Upper lobe of left lung (tissue), 6 donors: ENCODE data around the gene PTPRC. TPM values are rescaled to one million over a fixed set of nuclear protein-coding genes. Genes with fewer than 3 reads are reported as not detected.

Experiments
- ATAC-seq, 2 donors: fragments of 200-7000 bp; cut with Tn5 transposase; one replicate each; pipeline ENCODE4 v1.9.1; 2022; ENCODE audit warnings: mild to moderate bottlenecking in 2 of 2, moderate library complexity in 2 of 2; ENCODE audit not compliant: low FRiP score in 2 of 2
- DNase-seq, 2 donors: peaks; one replicate each; pipeline ENCODE4 v3.0.0-alpha.2; 2019 to 2020
- H3K27ac ChIP-seq, 4 donors: fragments of 200-600 bp; sonication (generic); one replicate each; pipeline ENCODE4 v1.5.1; 2016 to 2019
- H3K27me3 ChIP-seq, 4 donors: fragments of 200-600 bp; sonication (generic); one replicate each; pipeline ENCODE4 v1.5.1; 2017 to 2019
- H3K36me3 ChIP-seq, 4 donors: fragments of 200-600 bp; sonication (generic); one replicate each; pipeline ENCODE4 v1.5.1; 2016 to 2019
- H3K4me1 ChIP-seq, 4 donors: fragments of 200-600 bp; sonication (generic); one replicate each; pipeline ENCODE4 v1.5.1; 2018 to 2019
- H3K4me3 ChIP-seq, 4 donors: fragments of 200-600 bp; sonication (generic); one replicate each; pipeline ENCODE4 v1.5.1; 2017 to 2019; ENCODE audit warnings: mild to moderate bottlenecking in 2 of 4, moderate library complexity in 1 of 4
- H3K9me3 ChIP-seq, 4 donors: fragments of 200-600 bp; sonication (generic); one replicate each; pipeline ENCODE4 v1.5.1; 2018 to 2019
- EP300 ChIP-seq, 4 donors: sonication (generic); formaldehyde crosslinking; IDR thresholded peaks; one replicate each; pipeline ENCODE4 v1.5.1; 2017; ENCODE audit warnings: antibody characterized with exemption in 4 of 4, control low read depth in 2 of 4
- POLR2A ChIP-seq, 4 donors: fragments of 450-650 bp; IDR thresholded peaks; one replicate each; pipeline ENCODE4 v1.5.1; 2016 to 2017; ENCODE audit warnings: antibody characterized with exemption in 4 of 4, mild to moderate bottlenecking in 2 of 4
- POLR2AphosphoS5 ChIP-seq, 2 donors: sonication (generic); formaldehyde crosslinking; IDR thresholded peaks; one replicate each; pipeline ENCODE4 v1.5.1; 2017; ENCODE audit warnings: antibody characterized with exemption in 2 of 2
- WGBS, 2 donors: methylation state at CpG; one replicate each; pipeline ENCODE4 v1.1.5; 2017 to 2018; 5-methylcytosine and 5-hydroxymethylcytosine counted together
- total RNA-seq, 6 donors: library from RNA; depleted of rRNA in 4 of 6; stranded (reverse); fragments of >200 nt in 4 of 6; gene quantifications; one replicate each; pipeline versions ENCODE4 v1.1.0 to v1.2.1, GENCODE V29; 2016 to 2021
- TF ChIP-seq, protein P1 (sequence below), 6 experiments: fragments of 450-650 bp in 4 of 6; fragments of 200-600 bp in 2 of 6; sonication (generic) in 2 of 6; IDR thresholded peaks; one replicate each; pipeline ENCODE4 v1.5.1; 2016 to 2019; ENCODE audit warnings: antibody characterized with exemption in 6 of 6
- donor health status: DM: no; HTN: no; CAD: no; lungs with moderate emphysema.
- donor health status: DM: no; HTN: yes; CAD: no; lungs with severe emphysema.

Gene PTPRC
- total RNA-seq, 6 donors from 2014 or later: 70.2 to 171 (median 101) TPM

DNA sequence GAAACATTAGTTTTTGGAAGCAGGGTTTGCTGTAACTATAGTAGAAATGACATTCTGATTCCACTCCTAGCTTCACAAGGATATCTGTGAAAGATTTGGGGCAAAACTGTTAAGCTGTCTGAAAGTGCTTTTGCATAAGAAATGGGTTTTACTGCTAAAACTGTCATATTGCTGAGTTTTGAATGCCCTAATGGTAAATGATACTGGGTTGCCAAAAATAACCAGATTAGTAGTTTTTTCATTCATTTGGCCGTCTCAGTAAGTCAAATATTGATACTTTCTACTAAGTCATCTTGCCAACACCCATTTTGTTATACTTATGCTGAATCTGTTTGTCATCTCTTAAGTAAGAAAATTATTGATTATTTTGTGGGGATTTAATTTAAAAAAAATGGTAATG, 399 bp upstream of the PTPRC start:
- peak overlapping the region; percentile 54 to 77 (median 76) for H3K27ac ChIP-seq
- no peak overlapping the region for H3K4me3 ChIP-seq
- ATAC-seq (no peak), DNase-seq (no peak)
- no peaks in the 10 kb centered on the region for H3K4me1 ChIP-seq
- WGBS, 2 donors: 32 to 53% methylated on average over 1 of the region's 1 CpG
- TF ChIP-seq POLR2AphosphoS5 (IDR thresholded peaks at IDR 0.05) (no peak), POLR2A (IDR thresholded peaks at IDR 0.05) (no peak)
- no peaks in the 10 kb centered on the region for H3K9me3 ChIP-seq
- no peaks in the 10 kb centered on the region for H3K36me3 ChIP-seq
- H3K27me3 ChIP-seq: no peaks in the 10 kb centered on the region

DNA sequence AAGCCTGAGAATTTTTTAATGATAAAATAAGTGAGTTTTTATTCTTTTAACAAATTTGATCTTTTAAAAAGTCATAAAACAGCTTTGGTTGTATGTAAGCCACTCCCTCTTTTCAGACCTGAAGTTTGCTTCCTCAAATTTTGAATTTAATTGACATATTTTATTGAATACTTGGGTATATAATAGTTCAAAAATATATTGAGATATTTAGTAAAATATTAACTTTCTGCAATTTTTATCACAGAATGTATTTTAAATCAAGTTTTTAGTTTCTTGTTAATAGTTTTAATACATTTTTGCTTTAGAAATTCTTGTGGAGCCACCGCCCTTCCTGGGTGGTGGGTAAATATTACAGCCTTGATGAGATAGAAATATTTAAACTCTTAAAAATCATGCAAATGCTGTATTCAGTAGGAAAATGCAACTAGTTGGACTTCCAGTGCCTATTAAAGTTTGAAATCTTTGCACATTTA, 867 bp downstream of the PTPRC start:
- TF ChIP-seq POLR2AphosphoS5 (IDR thresholded peaks at IDR 0.05) (no peak), EP300 (IDR thresholded peaks at IDR 0.05) (no peak), POLR2A (IDR thresholded peaks at IDR 0.05) (no peak)
- TF ChIP-seq, protein P1, sequence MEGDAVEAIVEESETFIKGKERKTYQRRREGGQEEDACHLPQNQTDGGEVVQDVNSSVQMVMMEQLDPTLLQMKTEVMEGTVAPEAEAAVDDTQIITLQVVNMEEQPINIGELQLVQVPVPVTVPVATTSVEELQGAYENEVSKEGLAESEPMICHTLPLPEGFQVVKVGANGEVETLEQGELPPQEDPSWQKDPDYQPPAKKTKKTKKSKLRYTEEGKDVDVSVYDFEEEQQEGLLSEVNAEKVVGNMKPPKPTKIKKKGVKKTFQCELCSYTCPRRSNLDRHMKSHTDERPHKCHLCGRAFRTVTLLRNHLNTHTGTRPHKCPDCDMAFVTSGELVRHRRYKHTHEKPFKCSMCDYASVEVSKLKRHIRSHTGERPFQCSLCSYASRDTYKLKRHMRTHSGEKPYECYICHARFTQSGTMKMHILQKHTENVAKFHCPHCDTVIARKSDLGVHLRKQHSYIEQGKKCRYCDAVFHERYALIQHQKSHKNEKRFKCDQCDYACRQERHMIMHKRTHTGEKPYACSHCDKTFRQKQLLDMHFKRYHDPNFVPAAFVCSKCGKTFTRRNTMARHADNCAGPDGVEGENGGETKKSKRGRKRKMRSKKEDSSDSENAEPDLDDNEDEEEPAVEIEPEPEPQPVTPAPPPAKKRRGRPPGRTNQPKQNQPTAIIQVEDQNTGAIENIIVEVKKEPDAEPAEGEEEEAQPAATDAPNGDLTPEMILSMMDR (IDR thresholded peaks at IDR 0.05): no peak
- Histone ChIP-seq H3K27ac (peak overlapping the region; percentile 67 to 77 (median 76)), H3K4me1 (no peaks in the 10 kb centered on the region), H3K27me3 (no peaks in the 10 kb centered on the region), H3K4me3 (peak overlapping the region in 3 of 4 donors; percentile 28 to 38 (median 37)), H3K9me3 (no peaks in the 10 kb centered on the region), H3K36me3 (no peaks in the 10 kb centered on the region)
- ATAC-seq (no peak), DNase-seq (no peak)
- 62 to 77% methylated on average over 1 of the region's 1 CpG for WGBS, 2 donors

DNA sequence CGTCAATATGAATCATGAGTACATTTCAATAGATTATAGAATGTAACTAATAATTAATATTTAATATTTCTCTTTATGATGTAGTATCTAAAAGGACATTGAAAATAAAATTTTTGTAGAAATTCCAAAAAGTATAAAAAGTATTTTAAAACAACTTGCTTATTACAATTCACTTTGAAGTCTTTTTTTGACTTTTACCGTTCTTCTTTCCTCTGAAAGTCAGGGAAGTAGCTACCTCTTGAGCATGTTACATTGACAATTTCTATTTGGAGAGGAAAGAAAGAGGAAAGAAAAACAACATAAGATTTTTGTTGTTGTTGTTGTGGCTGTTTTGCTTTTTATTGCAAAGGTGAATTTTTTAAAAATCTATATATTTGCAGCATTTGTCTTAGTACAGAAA, 1.3 kb downstream of the PTPRC start:
- no peaks in the 10 kb centered on the region for H3K36me3 ChIP-seq
- no peak for ATAC-seq
- no peaks in the 10 kb centered on the region for H3K9me3 ChIP-seq
- DNase-seq: no peak
- H3K27ac ChIP-seq: peak overlapping the region; percentile 67 to 77 (median 76)
- H3K27me3 ChIP-seq: no peaks in the 10 kb centered on the region
- TF ChIP-seq, protein P1 (IDR thresholded peaks at IDR 0.05): no peak
- H3K4me3 ChIP-seq: peak overlapping the region in 3 of 4 donors; percentile 28 to 38 (median 37)
- 64 to 74% methylated on average over 2 of the region's 2 CpGs for WGBS, 2 donors
- no peaks in the 10 kb centered on the region for H3K4me1 ChIP-seq

DNA sequence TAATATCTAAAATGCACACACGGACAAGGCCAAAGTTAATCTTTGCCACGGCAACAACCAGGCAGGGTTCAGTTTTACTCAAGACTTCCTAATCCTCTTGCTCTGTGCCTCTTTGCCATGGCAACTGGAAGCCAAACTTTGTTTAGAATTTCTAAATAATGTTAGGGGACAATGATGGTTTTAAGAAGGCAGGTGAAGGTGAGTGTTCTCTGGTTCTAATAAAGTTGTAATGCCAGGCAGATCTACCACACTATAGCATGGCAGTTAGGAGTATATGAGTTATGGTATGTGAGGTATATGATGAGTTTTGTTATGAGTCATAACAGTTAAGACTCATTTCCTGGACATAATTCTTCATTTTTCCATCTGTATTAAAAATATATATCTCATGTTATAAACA, 2.7 kb downstream of the PTPRC start:
- ATAC-seq: peak in 1 of 2 donors; percentile 41
- Histone ChIP-seq H3K9me3 (no peaks in the 10 kb centered on the region), H3K4me1 (no peaks in the 10 kb centered on the region), H3K4me3 (peak overlapping the region in 3 of 4 donors; percentile 5 to 38 (median 37)), H3K27ac (peak overlapping the region; percentile 67 to 77 (median 76)), H3K27me3 (no peaks in the 10 kb centered on the region), H3K36me3 (no peaks in the 10 kb centered on the region)
- no peak for DNase-seq
- 48 to 56% methylated on average over 2 of the region's 2 CpGs for WGBS, 2 donors
- TF ChIP-seq EP300 (IDR thresholded peaks at IDR 0.05) (no peak), POLR2AphosphoS5 (IDR thresholded peaks at IDR 0.05) (no peak), POLR2A (IDR thresholded peaks at IDR 0.05) (no peak)
- TF ChIP-seq, protein P1 (IDR thresholded peaks at IDR 0.05): no peak

DNA sequence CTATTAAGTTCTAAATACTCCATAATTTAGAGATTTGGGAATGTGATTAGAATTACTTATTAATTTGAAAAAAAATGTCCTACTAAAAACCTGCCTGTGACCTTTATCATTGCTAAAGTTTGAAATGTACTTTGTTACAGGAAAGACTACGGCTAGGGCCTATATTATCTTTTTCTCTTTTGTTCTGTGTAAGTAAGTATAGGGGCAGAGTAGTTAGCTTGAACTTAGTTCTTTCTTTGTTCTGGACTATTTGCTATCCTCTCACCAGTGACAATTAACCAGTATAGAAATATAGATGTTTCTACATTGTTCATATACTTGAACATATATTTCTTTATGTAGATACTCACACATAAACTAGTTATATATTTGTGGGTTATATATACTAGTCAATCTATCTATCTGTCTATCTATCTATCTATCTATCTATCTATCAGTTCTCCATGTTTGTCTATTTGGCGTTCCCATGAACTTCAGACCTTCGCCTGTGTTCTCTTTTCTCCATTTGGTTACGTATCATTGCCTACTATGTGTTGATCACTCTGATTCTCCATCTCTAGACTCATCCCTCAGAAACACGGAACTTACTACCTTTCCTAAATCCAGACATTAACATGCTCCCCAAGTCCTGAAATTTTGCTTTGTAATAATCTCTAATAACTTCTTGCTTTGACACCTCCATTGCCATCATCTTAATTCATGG, 3.3 kb downstream of the PTPRC start:
- H3K27me3 ChIP-seq: no peaks in the 10 kb centered on the region
- no peak for TF ChIP-seq POLR2AphosphoS5 (IDR thresholded peaks at IDR 0.05)
- no peak for TF ChIP-seq POLR2A (IDR thresholded peaks at IDR 0.05)
- TF ChIP-seq, protein P1 (IDR thresholded peaks at IDR 0.05): no peak
- TF ChIP-seq EP300 (IDR thresholded peaks at IDR 0.05): no peak
- WGBS, 2 donors: 78 to 79% methylated on average over 5 of the region's 5 CpGs
- DNase-seq: no peak
- H3K27ac ChIP-seq: peak overlapping the region in 3 of 4 donors; percentile 75 to 77 (median 76)
- H3K36me3 ChIP-seq: no peaks in the 10 kb centered on the region
- H3K4me3 ChIP-seq: peak overlapping the region in 2 of 4 donors; percentile 37 to 38
- no peak for ATAC-seq
- H3K9me3 ChIP-seq: no peaks in the 10 kb centered on the region
- H3K4me1 ChIP-seq: no peaks in the 10 kb centered on the region
